GM06990 (cell line): ENCODE data around the gene GRID1.

ENCODE experiments used
- DNase-seq: peaks from one replicate; pipeline ENCODE4 v3.0.0-alpha.2; 2011; ENCODE audit not compliant: insufficient read length; ENCODE audit errors: extremely low read depth
- H3K27me3 ChIP-seq: replicated peaks from 2 replicates; pipeline ENCODE4 v1.6.0; 2011; ENCODE audit warnings: low read length; ENCODE audit not compliant: control insufficient read depth, insufficient read depth
- H3K36me3 ChIP-seq: 2 replicates; pipeline ENCODE4 v1.5.1; 2011; ENCODE audit warnings: low read length; ENCODE audit not compliant: control insufficient read depth, insufficient read depth
- H3K4me3 ChIP-seq: replicated peaks from 2 replicates; pipeline ENCODE4 v1.5.1; 2011; ENCODE audit warnings: low read depth, mild to moderate bottlenecking, control low read depth, low read length
- CTCF ChIP-seq: IDR thresholded peaks from 2 replicates; pipeline ENCODE4 v1.5.1; 2011; ENCODE audit warnings: low read length, control low read depth, mild to moderate bottlenecking, inconsistent platforms; ENCODE audit not compliant: insufficient read depth, poor library complexity, severe bottlenecking

GRID1 gene

GRCh38 chr10:85612833-85613232 is 753.8 kb downstream of the GRID1 start:
- Histone ChIP-seq H3K27me3 (no peaks in the 10 kb centered on the region), H3K4me3 (no peak overlapping the region), H3K36me3 (no peaks in the 10 kb centered on the region)
- peak; percentile 19 for TF ChIP-seq CTCF
- peak; percentile 19 for DNase-seq

- TF ChIP-seq CTCF, result no peak
- Histone ChIP-seq H3K36me3 (no peaks in the 10 kb centered on the region), H3K4me3 (no peak overlapping the region), H3K27me3 (no peaks in the 10 kb centered on the region)
- DNase-seq, result peak; percentile 25
Observed at GRCh38 chr10:85612378-85612775, 754.2 kb downstream of the GRID1 start.

GRCh38 chr10:85611746-85612377 is 754.7 kb downstream of the GRID1 start:
- no peaks in the 10 kb centered on the region for H3K36me3 ChIP-seq
- no peak for TF ChIP-seq CTCF
- DNase-seq, result no peak
- H3K4me3 ChIP-seq, result no peak overlapping the region
- no peaks in the 10 kb centered on the region for H3K27me3 ChIP-seq

- no peak for DNase-seq
- no peak for TF ChIP-seq CTCF
- H3K36me3 ChIP-seq, result no peaks in the 10 kb centered on the region
- H3K4me3 ChIP-seq, result no peak overlapping the region
- no peaks in the 10 kb centered on the region for H3K27me3 ChIP-seq
Observed at GRCh38 chr10:85611093-85611740, 755.4 kb downstream of the GRID1 start.

- no peak for DNase-seq
- TF ChIP-seq CTCF, result no peak
- H3K36me3 ChIP-seq, result no peaks in the 10 kb centered on the region
- no peak overlapping the region for H3K4me3 ChIP-seq
- no peaks in the 10 kb centered on the region for H3K27me3 ChIP-seq
Observed at GRCh38 chr10:85610381-85611092, 756.1 kb downstream of the GRID1 start.
